Mucosa of rectum (tissue), 2 donors: ENCODE results near the gene NPEPL1.
"Not testable (repeated sequence)": the region's sequence is repeated elsewhere in the genome, so short reads cannot be mapped to it uniquely, and the experiment has no call there.

Experiments used
- H3K27ac ChIP-seq, 2 donors: one replicate each; pipeline ENCODE4 v1.7.0; 2013; ENCODE audit warnings: inconsistent platforms in 2 of 2, low read depth in 2 of 2, low read length in 2 of 2
- H3K27me3 ChIP-seq, 2 donors: one replicate each; pipeline ENCODE4 v1.7.0; 2013; ENCODE audit warnings: low read length in 2 of 2; ENCODE audit not compliant: control insufficient read depth in 2 of 2, insufficient read depth in 2 of 2
- H3K36me3 ChIP-seq, 2 donors: one replicate each; pipeline ENCODE4 v1.7.0; 2013; ENCODE audit warnings: low read length in 2 of 2; ENCODE audit not compliant: control insufficient read depth in 2 of 2, insufficient read depth in 2 of 2
- H3K4me1 ChIP-seq, 2 donors: one replicate each; pipeline ENCODE4 v1.7.0; 2013; ENCODE audit warnings: low read length in 2 of 2, mild to moderate bottlenecking in 1 of 2; ENCODE audit not compliant: control insufficient read depth in 2 of 2, insufficient read depth in 2 of 2
- H3K4me3 ChIP-seq, 2 donors: one replicate each; pipeline ENCODE4 v1.7.0; 2013; ENCODE audit warnings: low read length in 2 of 2
- H3K9ac ChIP-seq, 2 donors: one replicate each; pipeline ENCODE4 v1.7.0; 2013; ENCODE audit warnings: low read length in 2 of 2, low read depth in 1 of 2, mild to moderate bottlenecking in 1 of 2
- H3K9me3 ChIP-seq, 2 donors: one replicate each; pipeline ENCODE4 v1.7.0; 2013; ENCODE audit warnings: low read length in 2 of 2; ENCODE audit not compliant: control insufficient read depth in 2 of 2
- donor health status: healthy.
- donor health status: Normal muscosa, but diverticular disease.

NPEPL1 gene

GRCh38 chr20:58756450-58756775 is 63.8 kb downstream of the NPEPL1 start:
- no peak overlapping the region for H3K9ac ChIP-seq
- no peak overlapping the region for H3K4me3 ChIP-seq
- H3K4me1 ChIP-seq, result no peaks in the 10 kb centered on the region
- H3K36me3 ChIP-seq, result no peaks in the 10 kb centered on the region
- H3K9me3 ChIP-seq, result no peaks in the 10 kb centered on the region
- H3K27ac ChIP-seq, result no peak overlapping the region
- no peaks in the 10 kb centered on the region for H3K27me3 ChIP-seq

GRCh38 chr20:58757647-58758046 is 65.0 kb downstream of the NPEPL1 start:
- not testable (repeated sequence) for H3K9me3 ChIP-seq, H3K27ac ChIP-seq, H3K27me3 ChIP-seq, H3K9ac ChIP-seq, H3K36me3 ChIP-seq, H3K4me1 ChIP-seq, H3K4me3 ChIP-seq

DNA sequence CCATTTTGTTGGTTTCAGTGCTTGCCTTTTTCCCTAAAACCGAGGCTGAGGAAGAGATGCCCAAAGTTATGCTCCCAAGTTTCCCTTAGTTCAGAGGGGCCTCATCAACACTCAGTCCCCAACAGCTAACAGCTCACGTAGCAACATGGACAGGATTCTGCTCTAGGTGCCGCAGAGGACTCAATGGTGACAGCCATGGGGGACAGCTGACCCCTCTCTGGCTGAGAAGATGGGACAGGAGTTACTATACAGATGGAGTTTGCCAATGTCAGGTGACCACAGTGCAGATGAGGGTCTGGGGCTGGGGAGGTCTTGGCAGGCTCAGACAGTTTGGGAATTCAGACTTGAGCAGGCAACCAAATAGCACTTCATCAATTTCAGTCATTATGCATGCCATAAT is 67.3 kb downstream of the NPEPL1 start:
- H3K27me3 ChIP-seq, result peaks cover 0 to 6% of the 10 kb centered on the region in 2 donors
- H3K36me3 ChIP-seq, result no peaks in the 10 kb centered on the region

GRCh38 chr20:58760856-58761255 is 68.3 kb downstream of the NPEPL1 start:
- no peak overlapping the region for H3K27ac ChIP-seq
- H3K9me3 ChIP-seq, result no peaks in the 10 kb centered on the region
- no peaks in the 10 kb centered on the region for H3K36me3 ChIP-seq
- peaks cover 0 to 6% of the 10 kb centered on the region in 2 donors for H3K27me3 ChIP-seq
- H3K9ac ChIP-seq, result no peak overlapping the region
- no peaks in the 10 kb centered on the region for H3K4me1 ChIP-seq
- H3K4me3 ChIP-seq, result no peak overlapping the region

More for the DNA sequence above, 67.3 kb downstream of the NPEPL1 start:
- H3K9me3 ChIP-seq, result no peaks in the 10 kb centered on the region
- H3K9ac ChIP-seq, result no peak overlapping the region
- no peak overlapping the region for H3K27ac ChIP-seq
- H3K4me1 ChIP-seq, result no peaks in the 10 kb centered on the region
- no peak overlapping the region for H3K4me3 ChIP-seq

- H3K27me3 ChIP-seq, result peaks cover 0 to 6% of the 10 kb centered on the region in 2 donors
- H3K4me1 ChIP-seq, result no peaks in the 10 kb centered on the region
- H3K4me3 ChIP-seq, result no peak overlapping the region
- H3K27ac ChIP-seq, result no peak overlapping the region
- no peaks in the 10 kb centered on the region for H3K9me3 ChIP-seq
- no peak overlapping the region for H3K9ac ChIP-seq
- no peaks in the 10 kb centered on the region for H3K36me3 ChIP-seq
These were observed 69.5 kb downstream of the NPEPL1 start for GRCh38 chr20:58762120-58762519.

- H3K4me3 ChIP-seq, result no peak overlapping the region
- H3K9ac ChIP-seq, result no peak overlapping the region
- H3K27ac ChIP-seq, result no peak overlapping the region
- H3K9me3 ChIP-seq, result no peaks in the 10 kb centered on the region
- H3K4me1 ChIP-seq, result no peaks in the 10 kb centered on the region
- H3K36me3 ChIP-seq, result no peaks in the 10 kb centered on the region
- H3K27me3 ChIP-seq, result peaks cover 0 to 6% of the 10 kb centered on the region in 2 donors
These were observed 70.5 kb downstream of the NPEPL1 start for GRCh38 chr20:58763076-58763475.
